IMR-90 (cell line): ENCODE results near the gene GTF2A1.

Experiments
- BHLHE40 ChIP-seq: fragments of 150-350 bp; IDR thresholded peaks from 2 replicates; pipeline ENCODE4 v1.6.1; 2016; ENCODE audit warnings: mild to moderate bottlenecking, low read depth, low read length
- CEBPB ChIP-seq: IDR thresholded peaks from 2 replicates; pipeline ENCODE4 v1.6.1; 2012; ENCODE audit warnings: low read depth, low read length, improper control_type of control experiment
- CHD1 ChIP-seq: IDR thresholded peaks from 2 replicates; pipeline ENCODE4 v1.6.1; 2012; ENCODE audit warnings: low read depth, low read length, improper control_type of control experiment
- FOS ChIP-seq: fragments of 150-350 bp; IDR thresholded peaks from 2 replicates; pipeline ENCODE4 v1.6.1; 2016; ENCODE audit warnings: low read depth, low read length
- MAZ ChIP-seq: IDR thresholded peaks from 2 replicates; pipeline ENCODE4 v1.6.1; 2012; ENCODE audit warnings: low read depth, mild to moderate bottlenecking, low read length, improper control_type of control experiment, moderate library complexity, borderline replicate concordance
- POLR2A ChIP-seq: IDR thresholded peaks from 2 replicates; pipeline ENCODE4 v1.6.1; 2012; ENCODE audit warnings: mild to moderate bottlenecking, low read depth, low read length
- RAD21 ChIP-seq: IDR thresholded peaks from 2 replicates; pipeline ENCODE4 v1.6.1; 2012; ENCODE audit warnings: low read length, improper control_type of control experiment
- SMC3 ChIP-seq: fragments of 150-350 bp; IDR thresholded peaks from 2 replicates; pipeline ENCODE4 v1.6.1; 2016; ENCODE audit warnings: low read depth, mild to moderate bottlenecking, antibody characterized with exemption, low read length, moderate library complexity
- TF ChIP-seq, protein P1 (sequence below): conservative IDR thresholded peaks from 2 replicates; pipeline ENCODE4 v1.5.1; 2012; ENCODE audit warnings: mild to moderate bottlenecking, low read depth, low read length, improper control_type of control experiment
- TF ChIP-seq, protein P2 (sequence below): fragments of 150-350 bp; IDR thresholded peaks from 2 replicates; pipeline ENCODE4 v1.6.1; 2017; ENCODE audit warnings: mild to moderate bottlenecking, antibody characterized with exemption, low read length, low read depth

DNA sequence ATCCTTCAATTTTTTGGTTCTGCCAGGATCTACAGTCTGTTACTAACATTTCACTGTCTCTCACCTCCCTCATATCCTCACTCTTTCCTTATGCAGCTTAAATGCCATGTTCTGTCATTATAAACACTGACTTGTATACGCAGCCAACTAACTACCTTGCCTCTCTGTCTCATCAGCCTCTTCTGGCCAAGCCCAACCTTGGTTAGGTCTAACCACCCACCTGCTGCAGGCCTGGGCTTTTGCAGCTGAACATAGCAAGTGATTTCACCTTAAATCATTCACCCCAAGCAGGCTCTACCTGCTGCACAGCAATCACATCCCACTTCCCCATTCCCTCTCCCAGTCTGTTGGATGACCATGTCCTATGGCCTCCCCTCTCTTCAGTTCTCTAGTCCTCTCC, 91.5 kb downstream of the GTF2A1 start:
- TF ChIP-seq, protein P1, sequence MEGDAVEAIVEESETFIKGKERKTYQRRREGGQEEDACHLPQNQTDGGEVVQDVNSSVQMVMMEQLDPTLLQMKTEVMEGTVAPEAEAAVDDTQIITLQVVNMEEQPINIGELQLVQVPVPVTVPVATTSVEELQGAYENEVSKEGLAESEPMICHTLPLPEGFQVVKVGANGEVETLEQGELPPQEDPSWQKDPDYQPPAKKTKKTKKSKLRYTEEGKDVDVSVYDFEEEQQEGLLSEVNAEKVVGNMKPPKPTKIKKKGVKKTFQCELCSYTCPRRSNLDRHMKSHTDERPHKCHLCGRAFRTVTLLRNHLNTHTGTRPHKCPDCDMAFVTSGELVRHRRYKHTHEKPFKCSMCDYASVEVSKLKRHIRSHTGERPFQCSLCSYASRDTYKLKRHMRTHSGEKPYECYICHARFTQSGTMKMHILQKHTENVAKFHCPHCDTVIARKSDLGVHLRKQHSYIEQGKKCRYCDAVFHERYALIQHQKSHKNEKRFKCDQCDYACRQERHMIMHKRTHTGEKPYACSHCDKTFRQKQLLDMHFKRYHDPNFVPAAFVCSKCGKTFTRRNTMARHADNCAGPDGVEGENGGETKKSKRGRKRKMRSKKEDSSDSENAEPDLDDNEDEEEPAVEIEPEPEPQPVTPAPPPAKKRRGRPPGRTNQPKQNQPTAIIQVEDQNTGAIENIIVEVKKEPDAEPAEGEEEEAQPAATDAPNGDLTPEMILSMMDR: no peak
- TF ChIP-seq RAD21 (no peak), FOS (no peak), CEBPB (no peak), BHLHE40 (no peak), POLR2A (no peak), SMC3 (no peak), CHD1 (no peak), MAZ (no peak)
- TF ChIP-seq, protein P2, sequence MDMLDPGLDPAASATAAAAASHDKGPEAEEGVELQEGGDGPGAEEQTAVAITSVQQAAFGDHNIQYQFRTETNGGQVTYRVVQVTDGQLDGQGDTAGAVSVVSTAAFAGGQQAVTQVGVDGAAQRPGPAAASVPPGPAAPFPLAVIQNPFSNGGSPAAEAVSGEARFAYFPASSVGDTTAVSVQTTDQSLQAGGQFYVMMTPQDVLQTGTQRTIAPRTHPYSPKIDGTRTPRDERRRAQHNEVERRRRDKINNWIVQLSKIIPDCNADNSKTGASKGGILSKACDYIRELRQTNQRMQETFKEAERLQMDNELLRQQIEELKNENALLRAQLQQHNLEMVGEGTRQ: no peak
